ENCODE results near the gene SCN4B. TPM values are rescaled to one million over a fixed set of nuclear protein-coding genes. Genes with fewer than 3 reads are reported as not detected.

Gene SCN4B
- total RNA-seq, 1 experiment from 2014 or later, result 0.33 TPM

- Histone ChIP-seq H3K4me1 (ENCODE audit: control insufficient read depth, insufficient read depth, low read length) (no peaks in the 10 kb centered on the region), H3K36me3 (ENCODE audit: control insufficient read depth, insufficient read depth, low read length) (no peaks in the 10 kb centered on the region), H3K27me3 (ENCODE audit: control insufficient read depth, insufficient read depth, low read length) (peaks cover 15% of the 10 kb centered on the region), H3K27ac (ENCODE audit: low read length) (no peak overlapping the region), H3K9me3 (ENCODE audit: control insufficient read depth, insufficient read depth, low read depth, low read length) (no peaks in the 10 kb centered on the region), H3K4me3 (ENCODE audit: low read depth in 2 of 2, low read length in 2 of 2) (no peak overlapping the region)
- no TSS peak for BruUV-seq (replicated peaks)
- TF ChIP-seq POLR2AphosphoS5 (IDR thresholded peaks at IDR 0.05; ENCODE audit: low read depth, low read length), result no peak
- TF ChIP-seq SIN3A (IDR thresholded peaks at IDR 0.05; ENCODE audit: borderline replicate concordance, insufficient read depth, low read depth, low read length), result no peak
- TF ChIP-seq, protein P1, sequence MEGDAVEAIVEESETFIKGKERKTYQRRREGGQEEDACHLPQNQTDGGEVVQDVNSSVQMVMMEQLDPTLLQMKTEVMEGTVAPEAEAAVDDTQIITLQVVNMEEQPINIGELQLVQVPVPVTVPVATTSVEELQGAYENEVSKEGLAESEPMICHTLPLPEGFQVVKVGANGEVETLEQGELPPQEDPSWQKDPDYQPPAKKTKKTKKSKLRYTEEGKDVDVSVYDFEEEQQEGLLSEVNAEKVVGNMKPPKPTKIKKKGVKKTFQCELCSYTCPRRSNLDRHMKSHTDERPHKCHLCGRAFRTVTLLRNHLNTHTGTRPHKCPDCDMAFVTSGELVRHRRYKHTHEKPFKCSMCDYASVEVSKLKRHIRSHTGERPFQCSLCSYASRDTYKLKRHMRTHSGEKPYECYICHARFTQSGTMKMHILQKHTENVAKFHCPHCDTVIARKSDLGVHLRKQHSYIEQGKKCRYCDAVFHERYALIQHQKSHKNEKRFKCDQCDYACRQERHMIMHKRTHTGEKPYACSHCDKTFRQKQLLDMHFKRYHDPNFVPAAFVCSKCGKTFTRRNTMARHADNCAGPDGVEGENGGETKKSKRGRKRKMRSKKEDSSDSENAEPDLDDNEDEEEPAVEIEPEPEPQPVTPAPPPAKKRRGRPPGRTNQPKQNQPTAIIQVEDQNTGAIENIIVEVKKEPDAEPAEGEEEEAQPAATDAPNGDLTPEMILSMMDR (IDR thresholded peaks at IDR 0.05), result no peak
- TF ChIP-seq, protein P2, sequence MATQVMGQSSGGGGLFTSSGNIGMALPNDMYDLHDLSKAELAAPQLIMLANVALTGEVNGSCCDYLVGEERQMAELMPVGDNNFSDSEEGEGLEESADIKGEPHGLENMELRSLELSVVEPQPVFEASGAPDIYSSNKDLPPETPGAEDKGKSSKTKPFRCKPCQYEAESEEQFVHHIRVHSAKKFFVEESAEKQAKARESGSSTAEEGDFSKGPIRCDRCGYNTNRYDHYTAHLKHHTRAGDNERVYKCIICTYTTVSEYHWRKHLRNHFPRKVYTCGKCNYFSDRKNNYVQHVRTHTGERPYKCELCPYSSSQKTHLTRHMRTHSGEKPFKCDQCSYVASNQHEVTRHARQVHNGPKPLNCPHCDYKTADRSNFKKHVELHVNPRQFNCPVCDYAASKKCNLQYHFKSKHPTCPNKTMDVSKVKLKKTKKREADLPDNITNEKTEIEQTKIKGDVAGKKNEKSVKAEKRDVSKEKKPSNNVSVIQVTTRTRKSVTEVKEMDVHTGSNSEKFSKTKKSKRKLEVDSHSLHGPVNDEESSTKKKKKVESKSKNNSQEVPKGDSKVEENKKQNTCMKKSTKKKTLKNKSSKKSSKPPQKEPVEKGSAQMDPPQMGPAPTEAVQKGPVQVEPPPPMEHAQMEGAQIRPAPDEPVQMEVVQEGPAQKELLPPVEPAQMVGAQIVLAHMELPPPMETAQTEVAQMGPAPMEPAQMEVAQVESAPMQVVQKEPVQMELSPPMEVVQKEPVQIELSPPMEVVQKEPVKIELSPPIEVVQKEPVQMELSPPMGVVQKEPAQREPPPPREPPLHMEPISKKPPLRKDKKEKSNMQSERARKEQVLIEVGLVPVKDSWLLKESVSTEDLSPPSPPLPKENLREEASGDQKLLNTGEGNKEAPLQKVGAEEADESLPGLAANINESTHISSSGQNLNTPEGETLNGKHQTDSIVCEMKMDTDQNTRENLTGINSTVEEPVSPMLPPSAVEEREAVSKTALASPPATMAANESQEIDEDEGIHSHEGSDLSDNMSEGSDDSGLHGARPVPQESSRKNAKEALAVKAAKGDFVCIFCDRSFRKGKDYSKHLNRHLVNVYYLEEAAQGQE (IDR thresholded peaks at IDR 0.05; ENCODE audit: insufficient read depth in 1 of 2, low read depth in 2 of 2, low read length in 1 of 2), result no peak
- TF ChIP-seq TCF7L2 (IDR thresholded peaks at IDR 0.05; ENCODE audit: low read depth, low read length), result no peak
- intact Hi-C loops (cut with micrococcal nuclease; ENCODE audit: unreplicated experiment) (no loop called here), in situ Hi-C loops (cut with HindIII; ENCODE audit: low pct_unique_long_range_greater_than_20kb, low sequenced_read_pairs) (no loop called here)
- ATAC-seq (no peak), DNase-seq (ENCODE audit: low read depth, low spot score) (no peak)
- ChIA-PET CTCF (interaction anchor here (0.5 kb wide), 1 partner anchor 17 kb away, joined by 3 read pairs; no protein-coding TSS in a partner anchor), POLR2A (interaction anchor here (0.6 to 1.0 kb wide), 2 partner anchors 9 to 13 kb away, joined by 3 to 5 read pairs; no protein-coding TSS in a partner anchor)
These were observed 27.6 kb downstream of the SCN4B start for GRCh38 chr11:118124929-118125535.

DNA sequence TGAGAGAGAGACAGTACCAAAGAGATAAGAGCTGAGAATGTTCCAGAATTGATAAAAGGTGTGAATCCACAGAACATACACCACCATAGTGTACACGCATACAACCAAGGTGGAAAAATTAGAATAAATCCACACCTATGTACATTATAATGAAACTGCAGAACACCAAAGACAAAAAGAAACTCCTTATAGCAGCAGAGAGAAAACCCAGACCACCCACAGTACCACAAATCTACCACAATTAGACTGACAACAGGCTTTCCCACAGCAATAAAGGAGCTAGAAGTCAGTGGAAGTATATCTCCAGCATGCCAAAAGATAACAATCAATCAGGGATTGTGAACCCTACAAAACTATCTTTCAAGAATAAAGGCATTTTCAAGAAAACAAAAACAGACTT lies 31.8 kb downstream of the SCN4B start:
- Histone ChIP-seq H3K27me3 (ENCODE audit: control insufficient read depth, insufficient read depth, low read length) (peaks cover 36% of the 10 kb centered on the region), H3K36me3 (ENCODE audit: control insufficient read depth, insufficient read depth, low read length) (no peaks in the 10 kb centered on the region), H3K27ac (ENCODE audit: low read length) (no peak overlapping the region), H3K4me3 (ENCODE audit: low read depth in 2 of 2, low read length in 2 of 2) (no peak overlapping the region), H3K9me3 (ENCODE audit: control insufficient read depth, insufficient read depth, low read depth, low read length) (no peaks in the 10 kb centered on the region), H3K4me1 (ENCODE audit: control insufficient read depth, insufficient read depth, low read length) (no peaks in the 10 kb centered on the region)
- BruUV-seq (replicated peaks), result no TSS peak
- DNase-seq (ENCODE audit: low read depth, low spot score) (no peak), ATAC-seq (no peak)
- CTCF ChIA-PET, result no interaction called here
- in situ Hi-C loops (cut with HindIII; ENCODE audit: low pct_unique_long_range_greater_than_20kb, low sequenced_read_pairs), result no loop called here
- intact Hi-C loops (cut with micrococcal nuclease; ENCODE audit: unreplicated experiment), result no loop called here
- TF ChIP-seq POLR2AphosphoS5 (IDR thresholded peaks at IDR 0.05; ENCODE audit: low read depth, low read length) (no peak), SIN3A (IDR thresholded peaks at IDR 0.05; ENCODE audit: borderline replicate concordance, insufficient read depth, low read depth, low read length) (no peak), TCF7L2 (IDR thresholded peaks at IDR 0.05; ENCODE audit: low read depth, low read length) (no peak)
- TF ChIP-seq, protein P2 (IDR thresholded peaks at IDR 0.05; ENCODE audit: insufficient read depth in 1 of 2, low read depth in 2 of 2, low read length in 1 of 2), result no peak
- TF ChIP-seq, protein P1 (IDR thresholded peaks at IDR 0.05), result no peak
- POLR2A ChIA-PET, result no interaction called here
